ENCODE data around the gene ANKRD7.

Gene ANKRD7, protein sequence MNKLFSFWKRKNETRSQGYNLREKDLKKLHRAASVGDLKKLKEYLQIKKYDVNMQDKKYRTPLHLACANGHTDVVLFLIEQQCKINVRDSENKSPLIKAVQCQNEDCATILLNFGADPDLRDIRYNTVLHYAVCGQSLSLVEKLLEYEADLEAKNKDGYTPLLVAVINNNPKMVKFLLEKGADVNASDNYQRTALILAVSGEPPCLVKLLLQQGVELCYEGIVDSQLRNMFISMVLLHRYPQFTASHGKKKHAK

DNA sequence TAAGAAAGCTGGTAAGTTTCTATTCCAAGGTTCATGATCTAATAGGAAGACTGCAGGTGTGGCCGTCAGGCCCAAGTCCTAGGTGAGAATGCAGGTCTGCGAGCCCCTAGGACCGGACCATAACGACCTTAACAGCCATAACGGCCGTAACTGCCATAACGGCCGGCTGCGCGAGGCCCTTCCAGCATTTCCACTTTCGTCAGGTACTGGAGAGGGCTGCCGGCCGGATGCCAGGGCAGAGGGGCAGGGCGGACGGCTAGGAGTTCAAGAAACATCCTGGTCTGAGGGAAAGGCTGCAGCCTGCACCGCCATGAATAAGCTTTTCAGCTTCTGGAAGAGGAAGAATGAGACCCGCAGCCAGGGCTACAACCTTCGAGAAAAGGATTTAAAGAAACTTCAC lies at the start of gene ANKRD7:
ANKRD7 (plus strand) TSS at position 184 of the 400 bp plus-strand sequence; CDS start at position 311, 127 bp downstream.
- no peak for DNase-seq

GRCh38 chr7:118175740-118176139 lies 48.8 kb upstream of the ANKRD7 start:
- no peak for DNase-seq

DNA sequence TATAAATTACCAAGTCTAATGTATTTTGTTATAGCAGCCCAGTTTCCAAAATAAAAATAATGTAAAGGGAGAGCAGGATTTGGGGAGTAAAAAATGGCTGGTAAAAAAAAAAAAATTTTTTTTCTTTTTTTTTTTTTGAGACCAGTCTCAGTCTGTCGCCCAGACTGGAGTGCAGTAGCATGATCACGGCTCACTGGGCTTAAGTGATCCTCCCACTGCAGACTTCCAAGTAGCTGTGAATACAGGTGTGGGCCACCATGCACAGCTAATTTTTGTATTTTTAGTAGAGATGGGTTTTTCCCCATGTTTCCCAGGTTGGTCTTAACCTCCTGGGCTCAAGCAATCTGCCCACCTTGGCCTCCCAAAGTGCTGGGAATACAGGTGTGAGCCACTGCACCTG lies 45.3 kb upstream of the ANKRD7 start:
- DNase-seq, result no peak

DNA sequence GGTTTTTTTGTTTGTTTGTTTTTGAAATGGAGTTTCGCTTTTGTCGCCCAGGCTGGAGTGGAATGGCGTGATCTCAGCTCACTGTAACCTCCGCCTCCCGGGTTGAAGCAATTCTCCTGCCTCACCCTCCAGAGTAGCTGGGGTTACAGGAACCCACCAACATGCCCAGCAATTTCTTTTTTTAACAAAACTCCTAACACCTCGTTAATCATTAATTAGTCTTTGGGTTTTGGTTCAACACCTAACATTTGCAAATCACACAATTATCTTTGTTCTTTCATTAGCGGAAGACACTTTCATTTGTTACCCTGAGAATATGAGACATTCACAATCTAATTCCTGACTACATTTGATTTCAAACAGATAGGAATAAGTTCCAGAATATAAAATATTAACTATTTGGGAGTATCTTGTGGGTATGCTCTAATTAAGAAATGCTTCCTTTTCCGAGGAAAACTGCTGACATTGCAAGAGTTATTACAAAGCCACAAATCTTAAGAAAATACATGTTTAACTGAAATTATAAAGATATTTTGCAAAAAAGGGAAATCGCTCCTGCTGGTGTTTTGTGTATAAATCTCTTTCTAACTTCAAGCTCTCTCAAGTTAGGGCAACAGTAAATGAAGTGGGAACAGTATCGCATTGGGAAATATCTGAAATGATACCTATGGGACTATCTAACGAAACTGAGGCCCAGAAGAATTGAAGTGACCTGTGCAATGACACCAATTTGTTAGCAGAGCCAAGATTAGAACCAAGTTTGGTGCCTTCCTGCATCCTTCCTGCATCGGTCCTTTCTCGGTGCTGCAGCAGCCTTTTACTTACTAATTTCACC lies 41.7 kb upstream of the ANKRD7 start:
- DNase-seq, result no peak

- no peak for DNase-seq
Observed at GRCh38 chr7:118183428-118183785, 41.1 kb upstream of the ANKRD7 start.

DNA sequence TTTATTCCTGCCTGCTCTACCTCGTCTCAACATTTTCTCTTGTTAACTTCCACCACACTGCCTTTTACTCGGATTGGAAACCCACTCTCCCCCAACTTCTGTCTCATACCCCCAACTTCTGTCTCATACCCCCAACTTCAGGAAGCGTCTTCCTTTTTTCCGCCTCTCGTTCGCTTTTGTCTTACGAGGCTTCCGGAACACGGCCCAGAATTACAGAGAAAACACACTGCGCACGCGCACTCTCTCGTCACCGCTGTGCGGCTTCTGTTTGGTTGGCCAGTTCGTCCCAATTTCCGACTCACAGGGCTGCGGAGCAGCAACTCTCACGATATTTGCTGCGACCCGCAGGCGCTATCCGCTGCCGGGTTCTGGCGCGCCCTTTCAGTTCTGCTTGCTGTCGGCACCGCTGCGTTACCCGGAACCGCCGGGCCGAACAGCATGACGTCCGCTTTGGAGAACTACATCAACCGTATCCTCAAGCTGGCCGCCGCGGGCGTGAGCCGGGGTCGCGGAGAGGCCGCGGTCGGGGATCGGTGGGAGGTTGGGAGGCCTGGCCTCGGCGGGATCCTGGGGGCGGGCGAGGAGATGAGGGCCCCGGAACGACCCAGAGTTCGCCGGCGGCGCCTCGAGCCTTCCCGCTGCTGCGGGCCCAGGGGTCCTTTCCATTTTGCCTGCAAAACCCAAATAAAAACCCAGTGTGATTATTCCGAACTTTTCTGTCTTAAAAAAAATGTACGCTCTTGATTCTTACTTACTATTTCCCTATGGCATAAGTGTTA lies 40.5 kb upstream of the ANKRD7 start, which contains the start of gene LSM8:
LSM8 (plus strand) TSS at position 379 of the 779 bp plus-strand sequence; CDS start at position 439, 60 bp downstream.
- peak; percentile 97 for DNase-seq

DNA sequence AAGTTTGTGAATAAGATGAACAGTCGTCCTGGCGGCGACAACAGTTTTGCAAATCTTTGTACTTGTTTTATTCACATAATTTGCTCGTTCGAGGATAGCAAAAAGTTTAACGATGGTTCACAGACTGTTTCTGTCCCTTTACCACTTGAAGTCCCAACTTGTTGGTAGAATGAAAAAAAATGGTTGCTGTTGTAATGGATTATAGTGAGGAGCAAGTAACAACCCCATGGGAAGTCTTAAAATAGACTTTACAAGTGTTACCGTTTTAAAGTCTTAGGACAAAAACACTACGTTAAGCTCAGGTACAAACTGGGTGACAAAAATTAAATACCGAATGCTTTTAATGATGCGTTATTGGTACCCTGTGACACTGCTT lies 40.0 kb upstream of the ANKRD7 start:
- no peak for DNase-seq

DNA sequence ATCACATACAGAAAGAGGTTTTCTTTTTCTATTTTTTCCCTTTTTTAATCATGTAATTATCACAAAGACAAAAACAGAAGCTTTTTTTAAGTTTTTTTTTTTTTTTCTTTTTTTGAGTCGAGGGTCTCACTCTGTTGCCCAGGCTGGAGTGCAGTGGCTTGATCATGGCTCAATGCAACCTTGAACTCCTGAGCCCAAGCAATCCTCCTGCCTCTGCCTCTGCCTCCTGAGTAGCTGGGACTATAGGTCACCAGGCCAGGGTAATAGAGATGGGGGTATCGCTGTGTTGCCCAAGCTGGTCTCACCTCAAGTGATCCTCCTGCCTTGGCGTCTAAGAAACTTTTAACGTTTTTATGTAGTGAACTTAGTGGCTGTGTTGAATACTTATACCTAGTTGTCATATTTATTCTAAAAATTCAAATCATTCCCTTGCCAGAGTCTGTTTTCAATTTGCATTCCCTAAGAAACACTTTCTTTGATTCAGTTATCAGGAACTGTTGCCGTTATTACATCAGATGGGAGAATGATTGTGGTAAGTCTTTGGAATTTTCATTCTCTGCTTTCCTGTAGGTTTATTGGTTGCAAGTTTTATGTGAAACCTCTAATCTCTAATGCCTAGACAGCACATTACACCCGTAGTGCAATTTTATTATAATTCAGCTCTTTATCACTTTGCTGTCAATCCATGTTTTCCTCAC lies 39.2 kb upstream of the ANKRD7 start:
- DNase-seq, result no peak

DNA sequence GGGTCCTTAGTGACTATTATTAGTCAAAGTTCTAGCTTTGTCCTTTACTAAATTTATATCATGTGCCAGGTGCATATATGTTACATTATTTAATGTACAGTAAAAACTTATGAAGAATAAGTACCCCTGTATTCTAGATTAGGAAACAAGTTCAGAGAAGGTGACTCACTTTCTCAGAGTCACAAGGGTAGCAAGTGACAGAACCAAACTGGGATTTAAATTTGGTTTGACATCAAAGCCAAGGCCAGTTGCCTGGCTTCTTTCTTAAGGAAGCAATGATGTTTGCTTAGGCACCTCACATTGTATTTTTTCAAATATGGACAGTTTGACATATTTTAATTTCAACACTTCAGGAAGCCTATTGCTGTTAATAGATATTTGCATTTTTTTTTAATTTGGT lies 38.0 kb upstream of the ANKRD7 start:
- DNase-seq, result no peak

GRCh38 chr7:118194571-118194970 lies 29.9 kb upstream of the ANKRD7 start:
- DNase-seq, result no peak

DNA sequence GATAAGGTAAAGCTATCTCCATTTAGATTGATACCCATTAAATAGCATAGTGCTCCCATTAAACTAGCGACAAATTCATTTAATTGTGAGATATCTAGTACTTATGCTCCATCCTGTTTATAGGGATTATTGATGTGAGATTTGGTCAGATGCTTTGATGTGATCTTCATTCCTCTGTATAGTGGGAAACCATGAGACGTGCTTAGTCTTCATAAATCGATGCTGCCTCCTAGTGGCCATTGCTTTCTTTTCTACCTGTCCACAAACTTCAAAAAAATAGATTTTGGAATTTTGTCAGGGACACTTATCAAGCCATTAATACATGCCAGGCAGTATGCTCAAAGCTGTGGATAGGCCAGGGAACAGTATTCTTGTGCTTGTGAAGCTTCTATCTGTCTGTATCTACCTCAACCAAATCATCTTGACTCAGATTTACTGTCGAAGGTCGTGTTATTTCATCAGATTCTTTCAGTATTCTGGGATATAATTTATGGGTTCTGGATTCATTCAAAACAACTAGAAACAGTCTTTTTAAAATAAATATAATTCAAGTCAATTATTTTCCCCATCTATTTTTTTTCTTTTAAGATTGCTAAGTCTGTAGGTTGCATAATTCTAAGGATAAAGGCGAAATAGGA lies 28.5 kb upstream of the ANKRD7 start:
- peak; percentile 38 for DNase-seq

- DNase-seq, result no peak
Observed at GRCh38 chr7:118202061-118202460, 22.4 kb upstream of the ANKRD7 start.

GRCh38 chr7:118214051-118214832 lies 10.3 kb upstream of the ANKRD7 start:
- peak; percentile 68 for DNase-seq

GRCh38 chr7:118214833-118215182 lies 9.7 kb upstream of the ANKRD7 start:
- peak; percentile 20 for DNase-seq

- DNase-seq, result no peak
Observed at GRCh38 chr7:118217210-118217619, 7.3 kb upstream of the ANKRD7 start.

- no peak for DNase-seq
Observed at GRCh38 chr7:118218413-118219156, 5.9 kb upstream of the ANKRD7 start.

GRCh38 chr7:118219157-118219512 lies 5.4 kb upstream of the ANKRD7 start:
- no peak for DNase-seq

DNA sequence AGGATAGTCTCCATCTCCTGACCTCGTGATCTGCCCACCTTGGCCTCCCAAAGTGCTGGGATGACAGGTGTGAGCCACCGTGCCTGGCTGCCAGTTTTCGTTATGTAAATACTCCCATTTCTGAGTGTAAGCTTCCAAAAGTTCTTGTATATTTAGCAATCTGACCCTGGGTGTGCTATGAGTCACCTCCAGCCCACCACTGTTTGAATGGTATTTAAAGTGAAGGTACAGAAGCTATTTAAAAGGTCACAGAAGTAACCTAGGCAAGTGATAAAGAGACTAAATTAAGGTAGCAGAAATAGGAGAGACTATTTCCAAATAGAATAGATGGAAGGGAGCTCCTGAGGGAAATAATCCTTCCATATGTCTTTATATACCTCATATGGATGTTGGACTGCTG lies 3.9 kb upstream of the ANKRD7 start:
- DNase-seq, result no peak

- DNase-seq, result no peak
Observed at GRCh38 chr7:118222591-118222990, 1.9 kb upstream of the ANKRD7 start.

GRCh38 chr7:118232837-118233236 lies 8.3 kb downstream of the ANKRD7 start:
- no peak for DNase-seq

- DNase-seq, result no peak
Observed at GRCh38 chr7:118233799-118234198, 9.3 kb downstream of the ANKRD7 start.
